ENCODE data around the gene SIPA1L3. TPM values are rescaled to one million over a fixed set of nuclear protein-coding genes. Genes with fewer than 3 reads are reported as not detected.

Gene SIPA1L3
- total and polyA plus RNA-seq, 12 donors: 2.8 to 24.2 (median 12.3) TPM

GRCh38 chr19:37877147-37877546 is 29.9 kb upstream of the SIPA1L3 start:
- no peak for DNase-seq
- 83 to 88% methylated on average over 3 of the region's 3 CpGs for WGBS, 2 donors
- Histone ChIP-seq H3K27ac (no peak overlapping the region), H3K27me3 (peaks cover 0 to 3% (median 0%) of the 10 kb centered on the region in 7 donors), H3K36me3 (no peaks in the 10 kb centered on the region), H3K4me1 (no peaks in the 10 kb centered on the region), H3K4me3 (no peak overlapping the region), H3K9me3 (peaks cover 0 to 12% (median 8%) of the 10 kb centered on the region in 11 donors)
- intact Hi-C loops (cut with DNase I): no loop called here
- ATAC-seq: no peak
- no peak for TF ChIP-seq CTCF (IDR thresholded peaks at IDR 0.05)

- no peaks in the 10 kb centered on the region for H3K36me3 ChIP-seq
- 90% methylated on average over 1 of the region's 1 CpG for WGBS, 2 donors
- peaks cover 0 to 51% (median 19%) of the 10 kb centered on the region in 11 donors for H3K9me3 ChIP-seq
- H3K4me1 ChIP-seq: no peaks in the 10 kb centered on the region
- no peak overlapping the region for H3K4me3 ChIP-seq
- no peak for DNase-seq
- no peak overlapping the region for H3K27ac ChIP-seq
- intact Hi-C loops (cut with DNase I): no loop called here
- H3K27me3 ChIP-seq: peaks cover 0 to 24% (median 14%) of the 10 kb centered on the region in 7 donors
- no peak for ATAC-seq
- TF ChIP-seq CTCF (IDR thresholded peaks at IDR 0.05): no peak
These were observed 21.6 kb upstream of the SIPA1L3 start for GRCh38 chr19:37885392-37885791.

- no peaks in the 10 kb centered on the region for H3K4me1 ChIP-seq
- intact Hi-C loops (cut with DNase I): no loop called here
- ATAC-seq: no peak
- DNase-seq: no peak
- H3K9me3 ChIP-seq: peaks cover 0 to 45% (median 14%) of the 10 kb centered on the region in 11 donors
- H3K27me3 ChIP-seq: peaks cover 0 to 33% (median 20%) of the 10 kb centered on the region in 7 donors
- TF ChIP-seq CTCF (IDR thresholded peaks at IDR 0.05): no peak
- H3K36me3 ChIP-seq: no peaks in the 10 kb centered on the region
- 72 to 77% methylated on average over 1 of the region's 1 CpG for WGBS, 2 donors
- H3K4me3 ChIP-seq: no peak overlapping the region
- no peak overlapping the region for H3K27ac ChIP-seq
These were observed 20.4 kb upstream of the SIPA1L3 start for GRCh38 chr19:37886571-37886970.

GRCh38 chr19:37893845-37894575 is 13.0 kb upstream of the SIPA1L3 start:
- H3K9me3 ChIP-seq: no peaks in the 10 kb centered on the region
- H3K4me3 ChIP-seq: no peak overlapping the region
- no peak for ATAC-seq
- DNase-seq: no peak
- no peaks in the 10 kb centered on the region for H3K36me3 ChIP-seq
- 84 to 89% methylated on average over 11 of the region's 11 CpGs for whole genome bisulfite sequencing, 2 donors
- intact Hi-C loops (cut with DNase I): loop anchor here in 1 of 10 donors (10.0 kb wide), 1 partner anchor 341 kb away; no protein-coding TSS in a partner anchor
- peaks cover 0 to 43% (median 16%) of the 10 kb centered on the region in 7 donors for H3K27me3 ChIP-seq
- no peak overlapping the region for H3K27ac ChIP-seq
- TF ChIP-seq CTCF (IDR thresholded peaks at IDR 0.05): no peak
- H3K4me1 ChIP-seq: no peaks in the 10 kb centered on the region
